OCI-LY1 (cell line): Measurements from ENCODE around the gene LGI2.

Experiments used
- H2AFZ ChIP-seq: fragments of 200-600 bp; sonication (generic), shearing (Covaris generic); 2 replicates; pipeline ENCODE4 v1.6.0; 2014; ENCODE audit warnings: antibody characterized with exemption, mild to moderate bottlenecking, low read length
- H3F3A ChIP-seq: fragments of 200-600 bp; sonication (generic), shearing (Covaris generic); 2 replicates; pipeline ENCODE4 v1.6.0; 2014; ENCODE audit warnings: mild to moderate bottlenecking, antibody characterized with exemption, low read length, moderate library complexity; ENCODE audit not compliant: insufficient read depth
- H3K27ac ChIP-seq: fragments of 200-600 bp; sonication (generic); 2 replicates; pipeline ENCODE4 v1.5.1; 2014; ENCODE audit warnings: low read length, mixed run types, mild to moderate bottlenecking, low read depth; ENCODE audit not compliant: poor library complexity, severe bottlenecking
- H3K27me3 ChIP-seq: fragments of 200-600 bp; sonication (generic); 2 replicates; pipeline ENCODE4 v1.6.0; 2014; ENCODE audit warnings: antibody characterized with exemption, mild to moderate bottlenecking, low read length, moderate library complexity; ENCODE audit not compliant: insufficient read depth
- H3K36me3 ChIP-seq: fragments of 200-600 bp; sonication (generic); 2 replicates; pipeline ENCODE4 v1.6.1; 2014; ENCODE audit warnings: mild to moderate bottlenecking, antibody characterized with exemption, low read length, moderate library complexity, mixed read lengths; ENCODE audit not compliant: insufficient read depth
- H3K4me1 ChIP-seq: fragments of 200-600 bp; sonication (generic); 2 replicates; pipeline ENCODE4 v1.5.1; 2014; ENCODE audit warnings: mild to moderate bottlenecking, low read length, moderate library complexity; ENCODE audit not compliant: insufficient read depth, severe bottlenecking
- H3K4me2 ChIP-seq: fragments of 200-600 bp; sonication (generic), shearing (Covaris generic); 2 replicates; pipeline ENCODE4 v1.6.1; 2014; ENCODE audit warnings: low read length
- H3K4me3 ChIP-seq: fragments of 200-600 bp; sonication (generic); 2 replicates; pipeline ENCODE4 v1.5.1; 2014; ENCODE audit warnings: low read length, low read depth, mild to moderate bottlenecking, mixed read lengths; ENCODE audit not compliant: poor library complexity, severe bottlenecking
- H3K79me2 ChIP-seq: fragments of 200-600 bp; shearing (Covaris generic); 2 replicates; pipeline ENCODE4 v1.6.1; 2016; ENCODE audit warnings: mixed run types, low read length, mixed read lengths; ENCODE audit not compliant: insufficient read depth
- H3K9ac ChIP-seq: fragments of 200-600 bp; sonication (generic), shearing (Covaris generic); 2 replicates; pipeline ENCODE4 v1.6.1; 2014; ENCODE audit warnings: mild to moderate bottlenecking, low read length, mixed read lengths
- H3K9me2 ChIP-seq: fragments of 200-600 bp; sonication (generic), shearing (Covaris generic); 2 replicates; pipeline ENCODE4 v1.6.1; 2014; ENCODE audit warnings: low read depth, mild to moderate bottlenecking, low read length, mixed read lengths
- H3K9me3 ChIP-seq: fragments of 200-600 bp; shearing (Covaris generic); 2 replicates; pipeline ENCODE4 v1.6.1; 2014; ENCODE audit warnings: low read length, mixed read lengths
- H4K20me1 ChIP-seq: fragments of 200-600 bp; sonication (generic), shearing (Covaris generic); 2 replicates; pipeline ENCODE4 v1.6.0; 2016; ENCODE audit warnings: mild to moderate bottlenecking, low read length; ENCODE audit not compliant: insufficient read depth
- EZH2 ChIP-seq: fragments of 200-600 bp; sonication (generic), shearing (Covaris generic); IDR thresholded peaks from 2 replicates; pipeline ENCODE4 v1.8.0; 2017; ENCODE audit warnings: borderline replicate concordance, mixed run types, mild to moderate bottlenecking, antibody characterized with exemption, low read length, moderate library complexity, mixed read lengths
- TF ChIP-seq, protein P1 (sequence below): fragments of 200-600 bp; sonication (generic), shearing (Covaris generic); IDR thresholded peaks from 2 replicates; pipeline ENCODE4 v1.5.1; 2017; ENCODE audit warnings: mild to moderate bottlenecking, antibody characterized with exemption, low read length, moderate library complexity, mixed read lengths

Gene LGI2

DNA sequence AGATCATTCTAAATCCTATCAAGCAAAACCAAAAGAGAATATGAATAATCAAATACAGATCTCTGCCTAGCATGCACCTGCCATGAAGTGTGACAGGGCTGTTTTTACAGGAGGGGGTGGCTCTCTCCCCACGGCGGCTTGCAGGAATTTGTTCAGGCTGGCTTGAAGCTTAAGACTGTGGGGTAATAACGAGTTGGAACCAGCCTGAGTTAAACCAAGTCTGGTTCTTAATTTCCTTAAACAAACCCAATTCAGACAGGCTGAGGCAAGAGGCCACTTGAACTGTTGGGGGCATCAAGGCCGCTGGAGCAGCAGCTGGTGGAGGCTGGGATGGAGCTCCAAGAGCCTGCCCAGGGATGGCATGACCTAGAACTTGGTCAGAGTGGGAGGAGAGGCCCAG, 45.1 kb upstream of the LGI2 start:
- no peaks in the 10 kb centered on the region for H3K9me2 ChIP-seq
- no peak overlapping the region for H2AFZ ChIP-seq
- H3K4me2 ChIP-seq, result no peak overlapping the region
- no peak overlapping the region for H3K27ac ChIP-seq
- H3K36me3 ChIP-seq, result no peaks in the 10 kb centered on the region
- H3K9ac ChIP-seq, result no peak overlapping the region
- no peak overlapping the region for H3K4me3 ChIP-seq
- H3K27me3 ChIP-seq, result no peaks in the 10 kb centered on the region
- no peaks in the 10 kb centered on the region for H4K20me1 ChIP-seq
- no peaks in the 10 kb centered on the region for H3K9me3 ChIP-seq
- H3K79me2 ChIP-seq, result no peaks in the 10 kb centered on the region
- no peaks in the 10 kb centered on the region for H3K4me1 ChIP-seq
- H3F3A ChIP-seq, result no peaks in the 10 kb centered on the region
- TF ChIP-seq, protein P1, sequence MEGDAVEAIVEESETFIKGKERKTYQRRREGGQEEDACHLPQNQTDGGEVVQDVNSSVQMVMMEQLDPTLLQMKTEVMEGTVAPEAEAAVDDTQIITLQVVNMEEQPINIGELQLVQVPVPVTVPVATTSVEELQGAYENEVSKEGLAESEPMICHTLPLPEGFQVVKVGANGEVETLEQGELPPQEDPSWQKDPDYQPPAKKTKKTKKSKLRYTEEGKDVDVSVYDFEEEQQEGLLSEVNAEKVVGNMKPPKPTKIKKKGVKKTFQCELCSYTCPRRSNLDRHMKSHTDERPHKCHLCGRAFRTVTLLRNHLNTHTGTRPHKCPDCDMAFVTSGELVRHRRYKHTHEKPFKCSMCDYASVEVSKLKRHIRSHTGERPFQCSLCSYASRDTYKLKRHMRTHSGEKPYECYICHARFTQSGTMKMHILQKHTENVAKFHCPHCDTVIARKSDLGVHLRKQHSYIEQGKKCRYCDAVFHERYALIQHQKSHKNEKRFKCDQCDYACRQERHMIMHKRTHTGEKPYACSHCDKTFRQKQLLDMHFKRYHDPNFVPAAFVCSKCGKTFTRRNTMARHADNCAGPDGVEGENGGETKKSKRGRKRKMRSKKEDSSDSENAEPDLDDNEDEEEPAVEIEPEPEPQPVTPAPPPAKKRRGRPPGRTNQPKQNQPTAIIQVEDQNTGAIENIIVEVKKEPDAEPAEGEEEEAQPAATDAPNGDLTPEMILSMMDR, result no peak
- no peak for TF ChIP-seq EZH2

DNA sequence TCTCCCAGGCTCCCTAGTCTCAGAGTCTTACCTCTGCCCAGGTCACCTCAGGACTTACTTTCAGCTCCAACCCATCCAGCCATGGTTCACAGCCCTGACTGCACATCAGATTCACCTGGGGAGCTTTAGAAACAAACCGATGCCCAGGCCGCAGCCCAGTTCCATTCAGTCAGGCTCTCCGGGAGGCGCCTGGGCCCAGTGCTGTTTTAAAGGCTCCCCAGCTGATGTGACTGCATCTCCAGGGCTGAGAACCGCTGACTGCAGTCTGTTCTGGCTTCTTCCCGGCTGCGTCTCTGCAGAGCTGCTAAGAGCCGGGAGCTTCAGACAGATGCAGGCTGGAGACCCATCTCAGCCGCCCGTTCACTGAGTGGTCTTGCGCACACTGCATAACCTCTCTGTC, 44.4 kb upstream of the LGI2 start:
- no peak overlapping the region for H3K9ac ChIP-seq
- H3K4me2 ChIP-seq, result no peak overlapping the region
- H3K36me3 ChIP-seq, result no peaks in the 10 kb centered on the region
- no peaks in the 10 kb centered on the region for H3K9me3 ChIP-seq
- H3F3A ChIP-seq, result no peaks in the 10 kb centered on the region
- no peak overlapping the region for H3K4me3 ChIP-seq
- H2AFZ ChIP-seq, result no peak overlapping the region
- H3K27me3 ChIP-seq, result no peaks in the 10 kb centered on the region
- no peaks in the 10 kb centered on the region for H3K9me2 ChIP-seq
- H3K4me1 ChIP-seq, result no peaks in the 10 kb centered on the region
- H3K27ac ChIP-seq, result no peak overlapping the region
- no peaks in the 10 kb centered on the region for H3K79me2 ChIP-seq
- no peaks in the 10 kb centered on the region for H4K20me1 ChIP-seq
- TF ChIP-seq, protein P1, result no peak
- TF ChIP-seq EZH2, result no peak

DNA sequence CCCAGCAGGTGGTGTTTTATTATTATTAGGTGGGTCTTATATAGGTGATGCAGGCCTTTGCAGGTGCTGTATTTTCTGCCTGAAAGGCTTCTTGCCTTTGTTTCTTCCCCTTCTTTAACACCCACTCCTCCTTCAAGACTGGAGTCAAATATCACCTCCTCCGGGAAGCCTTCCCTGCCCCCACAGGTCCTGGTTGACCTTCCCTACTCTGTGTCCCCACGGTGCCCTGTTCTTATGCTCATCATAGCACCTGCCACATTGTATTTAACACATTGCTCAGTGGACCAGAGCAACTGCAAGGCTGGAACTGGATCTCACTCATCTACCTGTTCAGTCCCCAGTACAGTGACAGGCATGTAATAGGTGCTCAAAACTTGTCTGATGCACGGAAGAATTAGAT, 39.8 kb upstream of the LGI2 start:
- Histone ChIP-seq H3K9me2 (no peaks in the 10 kb centered on the region), H2AFZ (no peak overlapping the region), H4K20me1 (no peaks in the 10 kb centered on the region), H3K27ac (no peak overlapping the region), H3F3A (no peaks in the 10 kb centered on the region), H3K9me3 (no peaks in the 10 kb centered on the region), H3K4me3 (no peak overlapping the region), H3K9ac (no peak overlapping the region), H3K4me1 (no peaks in the 10 kb centered on the region), H3K27me3 (no peaks in the 10 kb centered on the region), H3K4me2 (no peak overlapping the region), H3K36me3 (no peaks in the 10 kb centered on the region), H3K79me2 (no peaks in the 10 kb centered on the region)
- TF ChIP-seq, protein P1, result no peak
- TF ChIP-seq EZH2, result no peak
